OCI-LY7 (cell line): Measurements from ENCODE around the gene LRRC28. TPM values are rescaled to one million over a fixed set of nuclear protein-coding genes. Genes with fewer than 3 reads are reported as not detected.

Experiments
- BruUV-seq: library from RNA; stranded (reverse); fragments of 400-500 nt; replicated peaks from 2 replicates; lab custom pipeline; 2021; lab: Mats Ljungman, UMichigan
- CTCF ChIA-PET: fragments of 300-600 bp; sonication (Branson Sonifier 250); formaldehyde crosslinking; loops from one replicate; lab custom pipeline; 2022; ENCODE audit warnings: antibody characterized with exemption; ENCODE audit not compliant: unreplicated experiment; lab: Charles Lee
- POLR2A ChIA-PET: fragments of 300-600 bp; sonication (Branson Sonifier 250); formaldehyde crosslinking; loops from one replicate; lab custom pipeline; 2022; ENCODE audit warnings: antibody characterized with exemption; lab: Charles Lee
- DNase-seq: peaks from one replicate; pipeline ENCODE4 v3.0.0-alpha.2; 2015; ENCODE audit warnings: low spot score
- H2AFZ ChIP-seq: fragments of 200-600 bp; sonication (generic), shearing (Covaris generic); 2 replicates; pipeline ENCODE4 v1.6.1; 2014; ENCODE audit warnings: mild to moderate bottlenecking, antibody characterized with exemption, low read length, moderate library complexity
- H3K27ac ChIP-seq: fragments of 200-600 bp; sonication (generic); 2 replicates; pipeline ENCODE4 v1.5.1; 2014; ENCODE audit warnings: mixed run types, low read depth, mild to moderate bottlenecking, moderate library complexity, low read length, inconsistent platforms; ENCODE audit not compliant: poor library complexity, severe bottlenecking
- H3K36me3 ChIP-seq: fragments of 200-600 bp; sonication (generic); 2 replicates; pipeline ENCODE4 v1.6.1; 2014; ENCODE audit warnings: mild to moderate bottlenecking, antibody characterized with exemption, low read length, moderate library complexity, mixed read lengths; ENCODE audit not compliant: insufficient read depth
- H3K4me1 ChIP-seq: fragments of 200-600 bp; sonication (generic); 2 replicates; pipeline ENCODE4 v1.5.1; 2014; ENCODE audit warnings: mild to moderate bottlenecking, low read length; ENCODE audit not compliant: insufficient read depth, poor library complexity, severe bottlenecking
- H3K4me2 ChIP-seq: fragments of 200-600 bp; sonication (generic); 2 replicates; pipeline ENCODE4 v1.6.1; 2014; ENCODE audit warnings: mild to moderate bottlenecking, low read length
- H3K4me3 ChIP-seq: fragments of 200-600 bp; sonication (generic); 2 replicates; pipeline ENCODE4 v1.5.1; 2014; ENCODE audit warnings: mild to moderate bottlenecking, low read depth, low read length; ENCODE audit not compliant: poor library complexity, severe bottlenecking
- H3K79me2 ChIP-seq: fragments of 200-600 bp; sonication (generic); 2 replicates; pipeline ENCODE4 v1.6.1; 2016; ENCODE audit warnings: low read depth, mild to moderate bottlenecking, low read length, moderate library complexity, mixed read lengths; ENCODE audit not compliant: insufficient read depth
- H3K9me2 ChIP-seq: fragments of 200-600 bp; sonication (generic); 2 replicates; pipeline ENCODE4 v1.6.1; 2016; ENCODE audit warnings: mild to moderate bottlenecking, low read length, mixed read lengths; ENCODE audit not compliant: insufficient read depth
- H3K9me3 ChIP-seq: fragments of 200-600 bp; sonication (generic); 2 replicates; pipeline ENCODE4 v1.6.1; 2014; ENCODE audit warnings: mild to moderate bottlenecking, mixed run types, low read length, mixed read lengths
- H4K20me1 ChIP-seq: fragments of 200-600 bp; sonication (generic); 2 replicates; pipeline ENCODE4 v1.6.1; 2014; ENCODE audit warnings: mild to moderate bottlenecking, antibody characterized with exemption, low read length, moderate library complexity, mixed read lengths; ENCODE audit not compliant: insufficient read depth
- EZH2phosphoT487 ChIP-seq: fragments of 200-600 bp; sonication (generic); IDR thresholded peaks from 2 replicates; pipeline ENCODE4 v1.6.1; 2018; ENCODE audit warnings: low read depth, borderline replicate concordance, mild to moderate bottlenecking, mixed run types, antibody characterized with exemption, low read length, moderate library complexity, mixed read lengths
- intact Hi-C: fragments of 100-400 bp; cut with micrococcal nuclease; formaldehyde crosslinking; loops from one replicate; pipeline ENCODE4 v1.10.0; 2022; ENCODE audit not compliant: unreplicated experiment
- total RNA-seq, 2 experiments: library from RNA; depleted of rRNA in 1 of 2; stranded (reverse); fragments of >200 nt in 1 of 2; shearing (Covaris generic) in 1 of 2; gene quantifications; 2 replicates each; pipeline ENCODE4 v1.2.3, GENCODE V29; 2014 to 2022
- TF ChIP-seq, protein P1 (sequence below): fragments of 200-600 bp; sonication (generic); conservative IDR thresholded peaks from 2 replicates; pipeline ENCODE4 v1.5.1; 2014; ENCODE audit warnings: mild to moderate bottlenecking, antibody characterized with exemption, low read length, moderate library complexity, mixed read lengths

LRRC28 gene
- total RNA-seq, 2 experiments from 2014 or later, result 25.7 to 30.2 TPM

DNA sequence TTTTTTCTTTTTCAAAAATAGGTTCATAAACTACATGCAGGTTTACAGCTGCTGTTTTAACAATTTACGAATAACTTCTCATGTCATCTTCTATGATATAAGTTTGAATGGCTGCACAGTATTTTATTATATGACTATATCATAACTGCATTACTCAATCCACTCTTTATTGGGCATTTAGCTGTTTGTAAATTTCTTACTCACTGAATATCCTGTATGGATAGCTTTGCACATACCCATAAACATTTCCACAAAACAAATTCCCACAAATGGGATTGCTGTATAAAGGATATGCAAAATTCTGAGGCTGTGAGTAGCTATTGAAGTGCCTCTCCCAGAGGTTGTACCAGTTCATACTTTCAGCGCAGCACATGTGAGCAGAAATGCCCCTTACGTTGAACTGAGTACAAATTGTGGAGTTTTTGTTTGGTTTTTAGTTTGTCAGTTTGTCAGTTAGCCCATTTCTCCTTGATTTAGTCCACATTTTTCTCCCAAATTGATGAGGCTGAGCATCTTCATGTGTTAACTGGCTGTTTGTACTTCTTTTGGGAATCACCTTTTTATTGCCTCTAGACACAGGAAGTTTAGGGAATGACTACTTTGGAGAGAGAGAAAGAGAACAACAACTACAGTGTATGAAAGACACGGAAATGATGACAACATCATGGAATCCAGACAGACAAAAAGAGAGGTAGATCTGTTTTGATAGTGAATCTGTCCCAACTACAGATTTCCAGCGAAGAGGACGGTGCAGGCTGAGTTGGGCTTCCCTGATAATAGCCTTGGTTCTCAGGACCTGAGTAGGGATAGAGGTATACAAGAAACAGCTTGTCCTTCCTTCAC, 26.7 kb upstream of the LRRC28 start:
- Histone ChIP-seq H3K36me3 (no peaks in the 10 kb centered on the region), H3K27ac (no peak overlapping the region), H4K20me1 (no peaks in the 10 kb centered on the region), H3K9me3 (no peaks in the 10 kb centered on the region), H3K9me2 (no peaks in the 10 kb centered on the region), H3K4me1 (no peaks in the 10 kb centered on the region), H3K79me2 (no peaks in the 10 kb centered on the region), H3K4me2 (no peak overlapping the region), H3K4me3 (no peak overlapping the region), H2AFZ (no peak overlapping the region)
- ChIA-PET POLR2A (interaction anchor here (0.6 to 0.7 kb wide), 2 partner anchors 796 to 1455 kb away, joined by 3 read pairs; no protein-coding TSS in a partner anchor), CTCF (no interaction called here)
- DNase-seq, result no peak
- intact Hi-C loops, result no loop called here
- no peak for TF ChIP-seq EZH2phosphoT487
- TF ChIP-seq, protein P1, sequence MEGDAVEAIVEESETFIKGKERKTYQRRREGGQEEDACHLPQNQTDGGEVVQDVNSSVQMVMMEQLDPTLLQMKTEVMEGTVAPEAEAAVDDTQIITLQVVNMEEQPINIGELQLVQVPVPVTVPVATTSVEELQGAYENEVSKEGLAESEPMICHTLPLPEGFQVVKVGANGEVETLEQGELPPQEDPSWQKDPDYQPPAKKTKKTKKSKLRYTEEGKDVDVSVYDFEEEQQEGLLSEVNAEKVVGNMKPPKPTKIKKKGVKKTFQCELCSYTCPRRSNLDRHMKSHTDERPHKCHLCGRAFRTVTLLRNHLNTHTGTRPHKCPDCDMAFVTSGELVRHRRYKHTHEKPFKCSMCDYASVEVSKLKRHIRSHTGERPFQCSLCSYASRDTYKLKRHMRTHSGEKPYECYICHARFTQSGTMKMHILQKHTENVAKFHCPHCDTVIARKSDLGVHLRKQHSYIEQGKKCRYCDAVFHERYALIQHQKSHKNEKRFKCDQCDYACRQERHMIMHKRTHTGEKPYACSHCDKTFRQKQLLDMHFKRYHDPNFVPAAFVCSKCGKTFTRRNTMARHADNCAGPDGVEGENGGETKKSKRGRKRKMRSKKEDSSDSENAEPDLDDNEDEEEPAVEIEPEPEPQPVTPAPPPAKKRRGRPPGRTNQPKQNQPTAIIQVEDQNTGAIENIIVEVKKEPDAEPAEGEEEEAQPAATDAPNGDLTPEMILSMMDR, result no peak
- BruUV-seq, result no TSS peak

DNA sequence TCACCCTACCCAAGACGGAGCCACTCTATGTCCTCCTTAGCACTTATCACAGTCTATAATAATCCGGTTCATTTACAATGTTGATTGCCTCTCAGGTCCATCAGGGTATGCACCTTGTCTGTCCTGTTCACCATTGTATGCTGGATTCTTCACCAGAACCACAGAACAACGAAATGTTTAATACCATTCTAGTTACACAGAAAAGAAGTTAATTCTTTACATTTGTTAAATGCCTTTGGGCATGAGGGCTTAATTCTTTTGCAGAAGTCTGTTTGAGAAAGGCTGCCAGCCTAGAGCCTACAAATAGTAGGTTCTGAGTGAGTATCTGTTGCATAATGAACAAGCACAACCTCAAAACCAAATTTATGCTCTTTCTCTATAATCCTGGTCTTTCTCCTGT, 24.5 kb upstream of the LRRC28 start:
- no peak for DNase-seq
- H3K79me2 ChIP-seq, result no peaks in the 10 kb centered on the region
- no peaks in the 10 kb centered on the region for H3K36me3 ChIP-seq
- H3K27ac ChIP-seq, result no peak overlapping the region
- no peak overlapping the region for H3K4me3 ChIP-seq
- intact Hi-C loops, result no loop called here
- TF ChIP-seq EZH2phosphoT487, result no peak
- TF ChIP-seq, protein P1, result no peak
- H3K9me3 ChIP-seq, result no peaks in the 10 kb centered on the region
- H3K4me2 ChIP-seq, result no peak overlapping the region
- H3K9me2 ChIP-seq, result no peaks in the 10 kb centered on the region
- no peaks in the 10 kb centered on the region for H3K4me1 ChIP-seq
- POLR2A ChIA-PET, result interaction anchor here (1.0 kb wide), 1 partner anchor 11 kb away, joined by 3 read pairs; no protein-coding TSS in a partner anchor
- CTCF ChIA-PET, result interaction anchor here (0.5 kb wide), 1 partner anchor 12 kb away, joined by 4 read pairs; no protein-coding TSS in a partner anchor
- no peaks in the 10 kb centered on the region for H4K20me1 ChIP-seq
- no TSS peak for BruUV-seq
- H2AFZ ChIP-seq, result no peak overlapping the region
